HPDE6-E6E7 (cell line): ENCODE results near the gene TTC13.

Experiments
- DNase-seq: peaks from one replicate; pipeline ENCODE4 v3.0.0; 2011; ENCODE audit warnings: missing footprints; ENCODE audit errors: extremely low spot score

Gene TTC13

GRCh38 chr1:230950404-230950803 lies 28.3 kb downstream of the TTC13 start:
- DNase-seq, result no peak

- no peak for DNase-seq
These were observed 29.8 kb downstream of the TTC13 start for GRCh38 chr1:230948903-230949302.

- no peak for DNase-seq
These were observed 30.4 kb downstream of the TTC13 start for GRCh38 chr1:230948301-230948700.

DNA sequence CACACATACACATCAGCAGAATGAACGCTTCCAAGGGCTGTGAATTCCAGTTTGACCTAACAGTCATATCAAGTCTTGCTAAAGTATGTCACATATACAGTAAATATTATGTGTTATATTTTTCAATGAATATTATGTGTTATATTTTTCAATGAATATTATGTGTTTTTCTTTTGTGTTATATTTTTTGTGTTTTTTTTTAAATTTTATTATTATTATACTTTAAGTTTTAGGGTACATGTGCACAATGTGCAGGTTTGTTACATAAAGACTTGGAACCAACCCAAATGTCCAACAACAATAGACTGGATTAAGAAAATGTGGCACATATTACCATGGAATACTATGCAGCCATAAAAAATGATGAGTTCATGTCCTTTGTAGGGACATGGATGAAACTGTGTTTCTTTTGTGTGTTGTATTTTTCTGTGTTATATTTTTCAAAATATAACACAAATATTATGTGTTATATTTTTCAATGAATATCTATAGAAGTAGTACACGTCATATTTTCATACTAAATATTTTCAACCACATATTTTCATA lies 35.5 kb downstream of the TTC13 start:
- no peak for DNase-seq

DNA sequence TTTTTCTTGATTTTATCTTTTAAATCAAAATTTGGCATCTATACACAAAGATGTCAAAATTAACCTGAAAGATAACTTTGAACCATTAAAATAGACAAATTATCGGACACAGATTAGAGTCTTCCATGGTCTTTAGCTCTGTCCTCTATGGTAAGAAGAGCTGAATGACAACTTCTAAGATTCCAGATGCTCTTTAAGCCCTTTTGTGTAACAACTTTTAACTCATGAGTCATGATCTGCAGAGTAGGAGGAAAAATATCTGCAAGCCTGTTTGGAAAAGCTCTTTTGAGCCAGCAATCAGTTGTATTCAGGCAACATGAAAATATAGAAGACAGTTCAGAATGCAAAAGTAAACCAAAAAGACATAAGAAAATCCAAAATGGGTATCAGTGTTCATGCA lies 37.8 kb downstream of the TTC13 start:
- no peak for DNase-seq

GRCh38 chr1:230939806-230940489 lies 38.7 kb downstream of the TTC13 start:
- no peak for DNase-seq

DNA sequence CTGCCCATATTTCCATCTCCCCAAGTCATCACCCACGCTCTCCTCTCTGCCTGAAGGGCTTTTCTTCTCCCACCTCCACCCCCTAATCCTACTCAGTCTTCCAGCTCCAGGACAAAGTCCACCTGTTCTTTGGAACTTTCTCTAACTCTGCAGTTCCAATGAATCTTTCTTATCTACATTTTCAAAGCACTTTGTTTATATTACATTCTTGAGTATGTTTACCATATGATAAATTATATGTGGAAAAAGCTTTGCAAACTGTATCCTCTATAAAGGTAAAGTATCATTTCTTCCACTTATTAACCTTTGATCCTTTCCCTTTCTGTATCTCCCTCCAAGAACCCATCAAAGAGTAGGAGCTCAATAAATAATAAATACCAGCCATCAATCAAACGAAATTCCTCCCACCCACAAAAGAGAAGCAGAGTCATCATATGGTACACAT lies 39.7 kb downstream of the TTC13 start:
- DNase-seq, result no peak

GRCh38 chr1:230937371-230937770 lies 41.3 kb downstream of the TTC13 start:
- DNase-seq, result no peak

DNA sequence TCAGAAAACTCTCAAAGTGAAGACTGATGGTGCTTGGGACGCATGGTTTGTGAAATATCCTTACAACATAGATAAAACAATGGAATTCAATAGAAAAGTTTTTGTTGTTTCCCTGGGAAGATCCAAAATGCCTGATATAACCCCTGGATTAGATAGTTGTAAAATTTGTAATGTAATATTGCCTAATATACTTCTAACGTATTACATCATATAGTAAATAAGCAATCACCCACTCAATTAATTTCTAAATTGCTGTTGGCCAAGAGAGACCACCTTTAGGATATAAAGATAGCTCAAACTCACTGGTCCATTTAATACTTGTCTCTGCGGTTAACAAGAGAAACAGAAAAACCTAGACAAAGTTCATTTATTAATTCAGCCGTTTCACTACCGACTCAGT lies 42.2 kb downstream of the TTC13 start:
- DNase-seq, result no peak

GRCh38 chr1:230935852-230936251 lies 42.8 kb downstream of the TTC13 start:
- no peak for DNase-seq

- DNase-seq, result no peak
These were observed 47.7 kb downstream of the TTC13 start for GRCh38 chr1:230930986-230931385.

- no peak for DNase-seq
These were observed 52.5 kb downstream of the TTC13 start for GRCh38 chr1:230926182-230926581.

GRCh38 chr1:230925608-230926007 lies 53.1 kb downstream of the TTC13 start:
- no peak for DNase-seq

DNA sequence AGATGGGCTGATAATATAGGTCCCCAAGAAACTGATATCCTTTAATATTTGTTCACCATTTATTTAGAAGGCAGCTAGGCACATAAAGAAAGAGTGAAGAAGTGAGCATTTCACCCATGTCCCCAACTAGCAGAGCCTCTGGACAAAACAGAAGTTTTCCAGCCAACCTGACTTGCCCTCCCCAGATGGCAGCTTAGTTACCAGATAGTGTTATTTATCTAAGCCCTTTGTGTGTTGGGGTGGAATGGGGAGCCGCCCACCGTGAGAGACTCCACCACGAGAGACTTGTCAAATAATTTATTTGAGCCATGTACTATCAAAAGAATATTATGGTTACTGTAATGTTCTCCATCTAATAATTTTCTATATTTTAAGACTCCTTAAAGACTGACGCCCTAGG lies 55.5 kb downstream of the TTC13 start:
- no peak for DNase-seq

- DNase-seq, result no peak
These were observed 56.0 kb downstream of the TTC13 start for GRCh38 chr1:230922620-230923019.

DNA sequence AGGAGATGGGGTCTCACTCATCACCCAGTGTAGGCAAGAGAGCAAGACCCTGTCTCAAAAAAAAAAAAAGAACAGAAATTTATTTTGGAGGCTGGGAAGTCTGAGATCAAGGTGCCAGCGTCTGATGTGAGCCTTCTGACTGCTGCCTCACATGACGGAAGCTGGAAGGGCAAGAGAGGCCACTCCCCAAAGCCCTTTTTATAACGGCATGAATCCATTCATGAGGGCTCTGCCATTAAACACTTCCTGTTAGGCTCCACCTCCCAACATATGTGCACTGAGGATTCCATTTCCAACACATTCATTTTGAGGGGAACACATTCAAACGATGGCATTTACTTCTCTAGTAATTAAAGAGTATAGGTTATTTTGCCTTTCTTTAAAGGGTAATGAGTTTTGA lies 59.5 kb downstream of the TTC13 start:
- DNase-seq, result no peak

GRCh38 chr1:230917284-230918135 lies 61.2 kb downstream of the TTC13 start:
- peak; percentile 31 for DNase-seq

DNA sequence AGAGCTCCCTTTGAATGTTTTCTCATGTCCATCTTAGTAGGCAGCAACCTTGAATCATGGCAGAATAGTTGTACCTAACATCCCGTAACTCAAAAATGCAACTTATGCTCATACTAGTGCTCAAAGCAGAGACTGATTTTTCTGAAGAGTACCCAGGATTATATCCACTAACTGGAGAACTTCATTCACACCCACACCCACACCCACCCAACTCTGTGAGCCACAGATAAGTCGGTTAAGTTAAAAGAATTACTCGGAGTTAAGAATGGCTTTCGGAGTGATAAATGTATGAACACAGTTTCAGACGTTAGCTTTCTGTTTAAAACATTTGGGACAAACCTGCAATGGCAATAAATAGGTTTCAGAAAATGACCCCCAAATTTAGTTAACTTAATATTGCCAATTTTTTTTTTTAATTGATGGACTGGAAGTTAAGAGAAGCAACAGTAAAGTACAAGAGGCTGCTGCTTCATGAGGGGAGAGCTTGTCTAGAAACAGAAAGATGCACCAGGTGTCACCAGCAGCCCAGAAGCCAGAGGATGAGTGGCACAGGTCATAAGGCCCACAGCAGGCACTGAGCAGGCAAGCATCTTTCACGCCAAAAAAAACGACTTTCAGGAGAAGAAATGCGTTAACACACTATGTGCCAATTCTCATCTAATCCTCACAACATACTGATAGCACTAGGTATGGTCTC lies 61.9 kb downstream of the TTC13 start:
- no peak for DNase-seq

DNA sequence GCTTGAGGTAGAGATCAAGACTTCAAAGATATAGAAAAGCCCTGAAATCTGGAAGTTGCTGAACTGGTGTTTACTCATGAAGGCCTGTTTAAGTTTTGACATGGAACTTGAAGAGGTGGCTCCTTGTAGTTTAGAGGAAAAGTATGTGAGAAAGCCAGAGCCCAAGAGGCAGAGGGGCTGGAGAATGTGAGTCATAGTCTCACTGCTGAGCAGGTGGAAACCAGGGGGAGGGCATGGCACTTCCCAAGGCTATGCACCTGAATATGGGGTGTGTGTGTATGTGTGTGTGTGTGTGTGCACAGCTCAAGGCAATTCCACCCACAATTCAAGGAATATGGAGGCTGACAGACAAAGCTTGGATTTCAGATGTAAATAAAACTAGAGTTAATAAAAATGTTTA lies 63.6 kb downstream of the TTC13 start:
- no peak for DNase-seq

- no peak for DNase-seq
These were observed 65.2 kb downstream of the TTC13 start for GRCh38 chr1:230913496-230913895.

DNA sequence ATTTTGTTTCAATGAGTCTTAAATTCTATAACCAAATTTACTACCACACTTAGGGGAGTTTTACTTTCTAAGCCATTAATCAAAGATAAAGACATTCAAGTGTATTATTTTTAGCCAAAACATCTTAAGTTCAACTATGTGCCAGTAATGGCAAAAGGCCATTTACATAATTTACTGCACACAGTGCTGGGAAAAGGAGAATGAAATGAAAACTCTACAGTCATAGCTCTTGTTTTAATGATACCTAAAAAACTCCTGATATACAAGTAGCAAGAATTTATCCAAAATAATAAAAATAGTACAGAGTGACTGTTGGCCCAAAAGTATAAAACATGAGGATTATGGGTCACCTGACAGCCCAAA lies 67.9 kb downstream of the TTC13 start:
- DNase-seq, result no peak

DNA sequence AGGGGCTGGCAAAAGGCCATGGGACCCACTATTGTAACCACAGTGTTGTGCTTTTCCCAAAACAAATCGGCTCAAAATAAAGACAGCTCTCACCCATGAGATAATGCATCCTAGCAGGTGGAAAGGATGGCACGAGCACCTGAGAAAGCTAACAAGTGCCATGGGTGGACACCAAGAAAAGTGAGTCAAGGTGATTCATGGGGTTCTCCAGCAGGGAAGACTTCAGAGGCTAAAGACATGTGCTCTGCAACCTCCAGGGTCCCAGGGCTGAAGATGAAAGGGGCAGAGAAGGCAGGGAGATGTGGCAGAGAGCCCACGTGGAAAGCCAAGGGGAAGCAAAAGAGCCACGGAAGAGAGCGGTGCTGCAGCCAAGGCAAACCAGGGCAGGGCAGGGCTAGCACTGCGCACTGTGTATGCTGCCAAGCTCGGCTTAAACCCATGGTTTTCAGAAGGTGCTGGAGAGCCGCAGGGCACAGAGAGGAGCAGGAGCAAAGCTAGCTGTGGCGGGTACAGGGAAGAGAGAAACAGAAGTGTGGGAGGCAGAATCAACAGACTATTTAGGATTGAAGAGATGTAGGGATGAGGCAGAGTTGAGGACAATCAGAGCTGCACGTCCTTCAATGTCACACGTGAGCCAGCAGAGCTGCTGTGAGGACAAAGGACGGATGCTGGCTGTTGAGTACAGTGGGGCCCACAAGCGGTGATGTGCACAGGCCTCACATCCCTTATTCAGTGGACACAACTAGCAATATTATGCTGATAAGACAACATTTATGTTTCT lies 68.5 kb downstream of the TTC13 start:
- no peak for DNase-seq
